ENCODE measurements around the gene GULP1. TPM values are rescaled to one million over a fixed set of nuclear protein-coding genes. Genes with fewer than 3 reads are reported as not detected.

Gene GULP1
- total and polyA plus RNA-seq, 12 donors: 5.8 to 122 (median 51.5) TPM

DNA sequence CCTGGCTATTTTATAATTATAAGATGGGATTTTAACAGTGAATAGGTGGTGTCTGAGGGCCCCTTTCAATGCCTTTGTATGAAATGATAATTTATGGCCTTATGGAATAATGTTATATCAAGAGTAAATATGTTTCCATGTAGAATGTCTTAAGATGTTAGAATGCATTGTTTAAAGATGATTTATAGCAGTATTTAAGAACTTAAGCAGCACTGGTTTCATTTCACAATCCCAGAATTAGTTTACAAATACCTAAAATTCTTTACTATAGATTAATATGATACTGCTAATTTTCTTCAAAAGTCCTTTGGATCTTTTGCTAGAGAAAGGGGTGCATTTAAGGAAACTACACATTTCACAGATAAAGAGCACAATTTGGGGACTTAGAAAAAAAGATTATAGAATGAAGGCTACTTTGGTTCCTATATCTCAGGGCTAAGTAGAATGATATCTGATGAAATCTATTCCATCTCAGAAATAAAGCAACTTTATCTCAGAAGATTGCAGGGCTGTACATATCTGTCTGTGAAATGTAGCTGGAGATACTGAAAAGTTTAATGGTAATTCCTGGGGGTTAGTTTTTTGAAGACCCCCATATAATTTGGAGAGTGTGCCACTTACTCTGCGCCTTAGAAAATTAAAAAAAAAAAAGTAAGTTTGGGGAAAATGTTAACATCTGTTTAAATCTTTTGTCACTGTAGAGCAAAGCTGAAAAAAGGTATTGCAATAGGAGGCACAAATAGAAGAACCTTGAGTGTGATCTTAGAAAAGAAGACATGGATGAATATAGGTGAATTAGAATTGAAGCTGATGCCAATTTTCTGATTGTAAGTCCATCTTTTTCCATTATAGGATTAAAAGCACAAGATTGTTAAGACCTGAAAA, 123.4 kb downstream of the GULP1 start:
- Histone ChIP-seq H3K27ac (no peak overlapping the region), H3K27me3 (no peaks in the 10 kb centered on the region), H3K36me3 (replicated peaks in 1 of 2) (no peaks in the 10 kb centered on the region), H3K4me3 (no peak overlapping the region), H3K9me3 (replicated peaks in 1 of 3) (no peaks in the 10 kb centered on the region), H3K4me1 (replicated peaks in 1 of 2) (peaks cover 0 to 9% of the 10 kb centered on the region in 2 donors)
- no peak for TF ChIP-seq CTCF (IDR thresholded peaks at IDR 0.05)
- TF ChIP-seq POLR2A (IDR thresholded peaks at IDR 0.05): no peak
- 91 to 100% (median 97%) methylated on average over 1 of the region's 1 CpG for WGBS, 4 donors
- DNase-seq: no peak
- intact Hi-C loops (cut with DNase I): no loop called here

GRCh38 chr2:188415754-188416083, 124.0 kb downstream of the GULP1 start:
- Histone ChIP-seq H3K27me3 (no peaks in the 10 kb centered on the region), H3K27ac (no peak overlapping the region), H3K9me3 (replicated peaks in 1 of 3) (no peaks in the 10 kb centered on the region), H3K36me3 (replicated peaks in 1 of 2) (no peaks in the 10 kb centered on the region), H3K4me3 (no peak overlapping the region), H3K4me1 (replicated peaks in 1 of 2) (peaks cover 0 to 9% of the 10 kb centered on the region in 2 donors)
- intact Hi-C loops (cut with DNase I): no loop called here
- no peak for DNase-seq
- TF ChIP-seq CTCF (IDR thresholded peaks at IDR 0.05) (no peak), POLR2A (IDR thresholded peaks at IDR 0.05) (no peak)
- 92 to 100% (median 96%) methylated on average over 1 of the region's 1 CpG for WGBS, 4 donors

DNA sequence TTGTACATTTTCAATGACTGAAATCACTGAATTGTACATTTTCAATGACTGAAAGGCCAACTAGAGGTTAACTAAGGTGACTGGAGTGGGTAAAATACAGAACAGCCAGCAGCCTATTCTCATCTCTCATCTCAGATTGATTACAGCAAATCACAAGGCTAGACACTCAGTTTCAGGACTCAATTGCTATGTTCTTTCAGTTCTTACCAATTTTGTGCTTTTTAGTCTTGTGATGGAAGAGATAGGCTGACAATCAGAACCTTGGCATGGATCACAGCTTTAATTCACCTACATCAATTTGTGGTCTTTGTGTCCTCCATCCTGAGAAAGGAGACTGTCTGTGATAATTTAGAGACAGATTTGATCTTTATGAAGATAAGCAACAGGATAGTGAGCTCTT, 124.7 kb downstream of the GULP1 start:
- H3K4me1 ChIP-seq (replicated peaks in 1 of 2): peaks cover 0 to 9% of the 10 kb centered on the region in 2 donors
- no peaks in the 10 kb centered on the region for H3K36me3 ChIP-seq (replicated peaks in 1 of 2)
- TF ChIP-seq CTCF (IDR thresholded peaks at IDR 0.05) (no peak), POLR2A (IDR thresholded peaks at IDR 0.05) (no peak)
- intact Hi-C loops (cut with DNase I): no loop called here
- H3K4me3 ChIP-seq: no peak overlapping the region
- H3K27me3 ChIP-seq: no peaks in the 10 kb centered on the region
- no peak overlapping the region for H3K27ac ChIP-seq
- no peaks in the 10 kb centered on the region for H3K9me3 ChIP-seq (replicated peaks in 1 of 3)
- DNase-seq: no peak

GRCh38 chr2:188422726-188423125, 131.1 kb downstream of the GULP1 start:
- DNase-seq: no peak
- no peaks in the 10 kb centered on the region for H3K36me3 ChIP-seq (replicated peaks in 1 of 2)
- no peaks in the 10 kb centered on the region for H3K27me3 ChIP-seq
- H3K4me3 ChIP-seq: no peak overlapping the region
- intact Hi-C loops (cut with DNase I): no loop called here
- H3K4me1 ChIP-seq (replicated peaks in 1 of 2): no peaks in the 10 kb centered on the region
- H3K27ac ChIP-seq: no peak overlapping the region
- TF ChIP-seq CTCF (IDR thresholded peaks at IDR 0.05): no peak
- no peak for TF ChIP-seq POLR2A (IDR thresholded peaks at IDR 0.05)
- WGBS, 4 donors: 87 to 97% (median 92%) methylated on average over 1 of the region's 1 CpG
- H3K9me3 ChIP-seq (replicated peaks in 1 of 3): peaks cover 0 to 4% (median 0%) of the 10 kb centered on the region in 3 donors

Data from adrenal gland (tissue), 12 donors.